OCI-LY1 (cell line): ENCODE data around the gene GAPDHS.

Experiments used
- H2AFZ ChIP-seq: fragments of 200-600 bp; sonication (generic), shearing (Covaris generic); 2 replicates; pipeline ENCODE4 v1.6.0; 2014; ENCODE audit warnings: antibody characterized with exemption, mild to moderate bottlenecking, low read length
- H3F3A ChIP-seq: fragments of 200-600 bp; sonication (generic), shearing (Covaris generic); 2 replicates; pipeline ENCODE4 v1.6.0; 2014; ENCODE audit warnings: mild to moderate bottlenecking, antibody characterized with exemption, low read length, moderate library complexity; ENCODE audit not compliant: insufficient read depth
- H3K27ac ChIP-seq: fragments of 200-600 bp; sonication (generic); 2 replicates; pipeline ENCODE4 v1.5.1; 2014; ENCODE audit warnings: low read length, mixed run types, mild to moderate bottlenecking, low read depth; ENCODE audit not compliant: poor library complexity, severe bottlenecking
- H3K27me3 ChIP-seq: fragments of 200-600 bp; sonication (generic); 2 replicates; pipeline ENCODE4 v1.6.0; 2014; ENCODE audit warnings: antibody characterized with exemption, mild to moderate bottlenecking, low read length, moderate library complexity; ENCODE audit not compliant: insufficient read depth
- H3K36me3 ChIP-seq: fragments of 200-600 bp; sonication (generic); 2 replicates; pipeline ENCODE4 v1.6.1; 2014; ENCODE audit warnings: mild to moderate bottlenecking, antibody characterized with exemption, low read length, moderate library complexity, mixed read lengths; ENCODE audit not compliant: insufficient read depth
- H3K4me1 ChIP-seq: fragments of 200-600 bp; sonication (generic); 2 replicates; pipeline ENCODE4 v1.5.1; 2014; ENCODE audit warnings: mild to moderate bottlenecking, low read length, moderate library complexity; ENCODE audit not compliant: insufficient read depth, severe bottlenecking
- H3K4me2 ChIP-seq: fragments of 200-600 bp; sonication (generic), shearing (Covaris generic); 2 replicates; pipeline ENCODE4 v1.6.1; 2014; ENCODE audit warnings: low read length
- H3K4me3 ChIP-seq: fragments of 200-600 bp; sonication (generic); 2 replicates; pipeline ENCODE4 v1.5.1; 2014; ENCODE audit warnings: low read length, low read depth, mild to moderate bottlenecking, mixed read lengths; ENCODE audit not compliant: poor library complexity, severe bottlenecking
- H3K79me2 ChIP-seq: fragments of 200-600 bp; shearing (Covaris generic); 2 replicates; pipeline ENCODE4 v1.6.1; 2016; ENCODE audit warnings: mixed run types, low read length, mixed read lengths; ENCODE audit not compliant: insufficient read depth
- H3K9ac ChIP-seq: fragments of 200-600 bp; sonication (generic), shearing (Covaris generic); 2 replicates; pipeline ENCODE4 v1.6.1; 2014; ENCODE audit warnings: mild to moderate bottlenecking, low read length, mixed read lengths
- H3K9me2 ChIP-seq: fragments of 200-600 bp; sonication (generic), shearing (Covaris generic); 2 replicates; pipeline ENCODE4 v1.6.1; 2014; ENCODE audit warnings: low read depth, mild to moderate bottlenecking, low read length, mixed read lengths
- H3K9me3 ChIP-seq: fragments of 200-600 bp; shearing (Covaris generic); 2 replicates; pipeline ENCODE4 v1.6.1; 2014; ENCODE audit warnings: low read length, mixed read lengths
- H4K20me1 ChIP-seq: fragments of 200-600 bp; sonication (generic), shearing (Covaris generic); 2 replicates; pipeline ENCODE4 v1.6.0; 2016; ENCODE audit warnings: mild to moderate bottlenecking, low read length; ENCODE audit not compliant: insufficient read depth
- CTCF ChIP-seq: fragments of 200-600 bp; sonication (generic), shearing (Covaris generic); IDR thresholded peaks from 2 replicates; pipeline ENCODE4 v1.5.1; 2017; ENCODE audit warnings: mild to moderate bottlenecking, antibody characterized with exemption, low read length, moderate library complexity, mixed read lengths
- EZH2 ChIP-seq: fragments of 200-600 bp; sonication (generic), shearing (Covaris generic); IDR thresholded peaks from 2 replicates; pipeline ENCODE4 v1.8.0; 2017; ENCODE audit warnings: borderline replicate concordance, mixed run types, mild to moderate bottlenecking, antibody characterized with exemption, low read length, moderate library complexity, mixed read lengths

Gene GAPDHS

GRCh38 chr19:35557539-35558399 lies 24.5 kb downstream of the GAPDHS start:
- H3K27ac ChIP-seq: no peak overlapping the region
- TF ChIP-seq CTCF (no peak), EZH2 (no peak)
- H3K4me3 ChIP-seq: peak overlapping the region; percentile 36
- H3K4me2 ChIP-seq: peak overlapping the region; percentile 53; the same call in 1 of the 2 replicates
- H4K20me1 ChIP-seq: no peaks in the 10 kb centered on the region
- no peaks in the 10 kb centered on the region for H3F3A ChIP-seq
- no peak overlapping the region for H3K9ac ChIP-seq
- no peaks in the 10 kb centered on the region for H3K36me3 ChIP-seq
- H2AFZ ChIP-seq: no peak overlapping the region
- H3K4me1 ChIP-seq: peaks cover 11% of the 10 kb centered on the region
- H3K27me3 ChIP-seq: no peaks in the 10 kb centered on the region; the same call in none of the 2 replicates
- no peaks in the 10 kb centered on the region for H3K79me2 ChIP-seq
- H3K9me3 ChIP-seq: no peaks in the 10 kb centered on the region
- no peaks in the 10 kb centered on the region for H3K9me2 ChIP-seq

- Histone ChIP-seq H3F3A (no peaks in the 10 kb centered on the region), H3K4me1 (peaks cover 11% of the 10 kb centered on the region), H3K4me3 (no peak overlapping the region), H4K20me1 (no peaks in the 10 kb centered on the region), H3K27ac (no peak overlapping the region), H3K4me2 (peak overlapping the region; percentile 53; the same call in 1 of the 2 replicates), H3K36me3 (no peaks in the 10 kb centered on the region), H3K9ac (no peak overlapping the region), H2AFZ (no peak overlapping the region), H3K79me2 (no peaks in the 10 kb centered on the region), H3K9me2 (no peaks in the 10 kb centered on the region), H3K27me3 (no peaks in the 10 kb centered on the region; the same call in none of the 2 replicates), H3K9me3 (no peaks in the 10 kb centered on the region)
- TF ChIP-seq CTCF (no peak), EZH2 (no peak)
Measured at GRCh38 chr19:35558400-35559280, 25.4 kb downstream of the GAPDHS start.

GRCh38 chr19:35559281-35559659 lies 26.0 kb downstream of the GAPDHS start:
- Histone ChIP-seq H3K4me2 (no peak overlapping the region), H3K4me3 (no peak overlapping the region), H3K27ac (no peak overlapping the region), H3K4me1 (peaks cover 11% of the 10 kb centered on the region), H2AFZ (no peak overlapping the region), H3K79me2 (no peaks in the 10 kb centered on the region), H3F3A (no peaks in the 10 kb centered on the region), H3K9ac (no peak overlapping the region), H4K20me1 (no peaks in the 10 kb centered on the region), H3K9me3 (no peaks in the 10 kb centered on the region), H3K36me3 (no peaks in the 10 kb centered on the region), H3K27me3 (no peaks in the 10 kb centered on the region; the same call in none of the 2 replicates), H3K9me2 (no peaks in the 10 kb centered on the region)
- TF ChIP-seq CTCF: no peak
- no peak for TF ChIP-seq EZH2
